GM12873 (cell line): Measurements from ENCODE around the gene XG.

ENCODE experiments used
- TF ChIP-seq, protein P1 (sequence below): IDR thresholded peaks from 2 replicates; pipeline ENCODE4 v1.5.1; 2012; ENCODE audit warnings: low read depth, mild to moderate bottlenecking, moderate library complexity, low read length, control low read depth; ENCODE audit not compliant: insufficient read depth; ENCODE audit errors: missing control alignments

XG gene

GRCh38 chrX:2857566-2857965, 105.7 kb downstream of the XG start:
- TF ChIP-seq, protein P1, sequence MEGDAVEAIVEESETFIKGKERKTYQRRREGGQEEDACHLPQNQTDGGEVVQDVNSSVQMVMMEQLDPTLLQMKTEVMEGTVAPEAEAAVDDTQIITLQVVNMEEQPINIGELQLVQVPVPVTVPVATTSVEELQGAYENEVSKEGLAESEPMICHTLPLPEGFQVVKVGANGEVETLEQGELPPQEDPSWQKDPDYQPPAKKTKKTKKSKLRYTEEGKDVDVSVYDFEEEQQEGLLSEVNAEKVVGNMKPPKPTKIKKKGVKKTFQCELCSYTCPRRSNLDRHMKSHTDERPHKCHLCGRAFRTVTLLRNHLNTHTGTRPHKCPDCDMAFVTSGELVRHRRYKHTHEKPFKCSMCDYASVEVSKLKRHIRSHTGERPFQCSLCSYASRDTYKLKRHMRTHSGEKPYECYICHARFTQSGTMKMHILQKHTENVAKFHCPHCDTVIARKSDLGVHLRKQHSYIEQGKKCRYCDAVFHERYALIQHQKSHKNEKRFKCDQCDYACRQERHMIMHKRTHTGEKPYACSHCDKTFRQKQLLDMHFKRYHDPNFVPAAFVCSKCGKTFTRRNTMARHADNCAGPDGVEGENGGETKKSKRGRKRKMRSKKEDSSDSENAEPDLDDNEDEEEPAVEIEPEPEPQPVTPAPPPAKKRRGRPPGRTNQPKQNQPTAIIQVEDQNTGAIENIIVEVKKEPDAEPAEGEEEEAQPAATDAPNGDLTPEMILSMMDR, result no peak

DNA sequence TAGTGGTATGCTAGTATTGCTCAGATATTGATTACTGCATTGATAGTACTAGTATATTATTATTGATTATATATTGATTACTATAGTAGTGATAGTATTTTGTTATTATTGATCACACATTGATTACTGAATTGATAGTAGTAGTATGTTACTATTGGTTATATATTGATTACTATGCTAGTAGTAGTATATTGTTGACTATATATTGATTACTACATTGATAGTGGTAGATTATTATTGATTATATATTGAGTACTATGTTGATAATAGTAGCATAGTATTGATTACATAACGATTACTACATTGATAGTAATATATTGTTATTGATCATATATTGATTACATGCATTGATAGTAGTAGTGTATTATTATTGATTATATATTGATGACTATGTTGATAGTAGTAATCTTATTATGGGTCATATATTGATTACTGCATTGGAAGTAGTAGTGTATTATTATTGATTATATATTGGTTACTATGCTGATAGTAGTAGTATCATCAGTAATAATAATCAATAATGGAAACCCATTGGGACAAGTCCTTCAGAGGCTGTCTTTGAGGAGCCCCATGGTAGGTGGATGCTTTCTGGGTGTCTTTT, 107.5 kb downstream of the XG start:
- TF ChIP-seq, protein P1, result no peak

DNA sequence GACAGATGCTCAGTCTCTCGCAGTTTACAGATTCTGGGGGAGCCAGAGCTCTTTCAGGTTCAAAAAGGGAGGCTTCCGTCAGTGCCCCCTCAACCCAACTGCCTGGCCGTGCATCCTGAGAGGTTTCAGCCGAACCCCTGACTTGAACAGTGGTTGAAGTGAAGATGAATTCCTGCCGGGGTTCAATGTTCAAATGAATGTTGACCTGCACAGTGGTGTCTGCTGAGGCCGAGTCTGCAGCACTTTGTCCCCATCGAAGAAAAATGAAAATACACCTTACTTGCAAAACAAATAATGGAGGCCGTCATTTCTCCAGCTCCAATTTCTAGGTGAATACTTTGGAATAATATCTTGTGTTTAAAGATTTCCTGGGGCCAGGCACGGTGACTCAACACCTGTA, 110.6 kb downstream of the XG start:
- TF ChIP-seq, protein P1, result no peak

DNA sequence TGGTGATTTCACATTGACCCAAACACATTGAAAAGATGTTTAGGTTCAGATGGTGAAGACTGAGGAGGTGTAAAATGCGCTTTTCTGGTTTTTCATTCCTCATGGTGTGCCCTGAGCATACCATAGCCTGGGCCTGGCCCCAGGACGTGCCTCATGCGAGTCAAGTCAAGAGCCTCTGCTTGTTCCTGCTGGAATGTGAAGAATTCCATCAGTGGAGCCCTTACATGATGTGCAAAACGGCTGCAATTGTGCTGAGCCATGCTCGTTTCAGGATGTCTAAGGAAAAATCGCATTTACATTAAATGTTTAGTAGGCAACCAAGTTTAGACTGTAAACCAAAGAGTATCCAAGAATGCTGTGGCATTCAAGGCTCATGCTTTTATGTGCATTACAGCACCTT, 111.8 kb downstream of the XG start:
- TF ChIP-seq, protein P1, result no peak
